OCI-LY7 (cell line): ENCODE data around the gene CFAP57. TPM values are rescaled to one million over a fixed set of nuclear protein-coding genes. Genes with fewer than 3 reads are reported as not detected.

Experiments used
- BruUV-seq: library from RNA; stranded (reverse); fragments of 400-500 nt; replicated peaks from 2 replicates; lab custom pipeline; 2021; lab: Mats Ljungman, UMichigan
- CTCF ChIA-PET: fragments of 300-600 bp; sonication (Branson Sonifier 250); formaldehyde crosslinking; loops from one replicate; lab custom pipeline; 2022; ENCODE audit warnings: antibody characterized with exemption; ENCODE audit not compliant: unreplicated experiment; lab: Charles Lee
- POLR2A ChIA-PET: fragments of 300-600 bp; sonication (Branson Sonifier 250); formaldehyde crosslinking; loops from one replicate; lab custom pipeline; 2022; ENCODE audit warnings: antibody characterized with exemption; lab: Charles Lee
- DNase-seq: peaks from one replicate; pipeline ENCODE4 v3.0.0-alpha.2; 2015; ENCODE audit warnings: low spot score
- H2AFZ ChIP-seq: fragments of 200-600 bp; sonication (generic), shearing (Covaris generic); 2 replicates; pipeline ENCODE4 v1.6.1; 2014; ENCODE audit warnings: mild to moderate bottlenecking, antibody characterized with exemption, low read length, moderate library complexity
- H3K27ac ChIP-seq: fragments of 200-600 bp; sonication (generic); 2 replicates; pipeline ENCODE4 v1.5.1; 2014; ENCODE audit warnings: mixed run types, low read depth, mild to moderate bottlenecking, moderate library complexity, low read length, inconsistent platforms; ENCODE audit not compliant: poor library complexity, severe bottlenecking
- H3K36me3 ChIP-seq: fragments of 200-600 bp; sonication (generic); 2 replicates; pipeline ENCODE4 v1.6.1; 2014; ENCODE audit warnings: mild to moderate bottlenecking, antibody characterized with exemption, low read length, moderate library complexity, mixed read lengths; ENCODE audit not compliant: insufficient read depth
- H3K4me1 ChIP-seq: fragments of 200-600 bp; sonication (generic); 2 replicates; pipeline ENCODE4 v1.5.1; 2014; ENCODE audit warnings: mild to moderate bottlenecking, low read length; ENCODE audit not compliant: insufficient read depth, poor library complexity, severe bottlenecking
- H3K4me2 ChIP-seq: fragments of 200-600 bp; sonication (generic); 2 replicates; pipeline ENCODE4 v1.6.1; 2014; ENCODE audit warnings: mild to moderate bottlenecking, low read length
- H3K4me3 ChIP-seq: fragments of 200-600 bp; sonication (generic); 2 replicates; pipeline ENCODE4 v1.5.1; 2014; ENCODE audit warnings: mild to moderate bottlenecking, low read depth, low read length; ENCODE audit not compliant: poor library complexity, severe bottlenecking
- H3K79me2 ChIP-seq: fragments of 200-600 bp; sonication (generic); 2 replicates; pipeline ENCODE4 v1.6.1; 2016; ENCODE audit warnings: low read depth, mild to moderate bottlenecking, low read length, moderate library complexity, mixed read lengths; ENCODE audit not compliant: insufficient read depth
- H3K9me2 ChIP-seq: fragments of 200-600 bp; sonication (generic); 2 replicates; pipeline ENCODE4 v1.6.1; 2016; ENCODE audit warnings: mild to moderate bottlenecking, low read length, mixed read lengths; ENCODE audit not compliant: insufficient read depth
- H3K9me3 ChIP-seq: fragments of 200-600 bp; sonication (generic); 2 replicates; pipeline ENCODE4 v1.6.1; 2014; ENCODE audit warnings: mild to moderate bottlenecking, mixed run types, low read length, mixed read lengths
- H4K20me1 ChIP-seq: fragments of 200-600 bp; sonication (generic); 2 replicates; pipeline ENCODE4 v1.6.1; 2014; ENCODE audit warnings: mild to moderate bottlenecking, antibody characterized with exemption, low read length, moderate library complexity, mixed read lengths; ENCODE audit not compliant: insufficient read depth
- EZH2phosphoT487 ChIP-seq: fragments of 200-600 bp; sonication (generic); IDR thresholded peaks from 2 replicates; pipeline ENCODE4 v1.6.1; 2018; ENCODE audit warnings: low read depth, borderline replicate concordance, mild to moderate bottlenecking, mixed run types, antibody characterized with exemption, low read length, moderate library complexity, mixed read lengths
- intact Hi-C: fragments of 100-400 bp; cut with micrococcal nuclease; formaldehyde crosslinking; loops from one replicate; pipeline ENCODE4 v1.10.0; 2022; ENCODE audit not compliant: unreplicated experiment
- total RNA-seq, 2 experiments: library from RNA; depleted of rRNA in 1 of 2; stranded (reverse); fragments of >200 nt in 1 of 2; shearing (Covaris generic) in 1 of 2; gene quantifications; 2 replicates each; pipeline ENCODE4 v1.2.3, GENCODE V29; 2014 to 2022
- TF ChIP-seq, protein P1 (sequence below): fragments of 200-600 bp; sonication (generic); conservative IDR thresholded peaks from 2 replicates; pipeline ENCODE4 v1.5.1; 2014; ENCODE audit warnings: mild to moderate bottlenecking, antibody characterized with exemption, low read length, moderate library complexity, mixed read lengths

The CFAP57 gene
- total RNA-seq, 2 experiments from 2014 or later: 0.17 TPM; not detected in 1

DNA sequence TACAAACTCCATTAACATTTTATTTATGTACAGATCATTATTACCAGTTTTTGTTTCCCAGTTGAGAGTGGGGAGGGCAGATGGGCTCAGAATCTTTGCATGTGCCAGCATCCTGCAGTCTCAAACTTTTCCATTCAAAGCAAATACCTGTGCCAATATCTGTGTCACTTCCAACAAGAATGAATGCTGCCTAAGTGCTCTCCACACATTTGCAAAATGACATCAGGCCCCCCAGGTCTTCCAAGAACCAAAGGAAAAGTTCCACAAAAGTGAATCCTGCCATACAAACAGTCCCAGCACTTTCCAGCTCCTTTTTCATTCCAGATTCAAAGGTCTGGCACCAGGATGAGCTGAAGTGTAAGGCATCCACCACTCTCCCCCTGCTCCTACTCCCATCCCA is 127.0 kb downstream of the CFAP57 start:
- Histone ChIP-seq H3K9me3 (no peaks in the 10 kb centered on the region), H3K27ac (no peak overlapping the region), H3K4me2 (no peak overlapping the region), H3K4me1 (no peaks in the 10 kb centered on the region), H4K20me1 (no peaks in the 10 kb centered on the region), H3K79me2 (no peaks in the 10 kb centered on the region), H3K9me2 (no peaks in the 10 kb centered on the region), H3K4me3 (no peak overlapping the region), H3K36me3 (no peaks in the 10 kb centered on the region), H2AFZ (no peak overlapping the region)
- ChIA-PET CTCF (no interaction called here), POLR2A (no interaction called here)
- BruUV-seq: no TSS peak
- no peak for TF ChIP-seq EZH2phosphoT487
- TF ChIP-seq, protein P1, sequence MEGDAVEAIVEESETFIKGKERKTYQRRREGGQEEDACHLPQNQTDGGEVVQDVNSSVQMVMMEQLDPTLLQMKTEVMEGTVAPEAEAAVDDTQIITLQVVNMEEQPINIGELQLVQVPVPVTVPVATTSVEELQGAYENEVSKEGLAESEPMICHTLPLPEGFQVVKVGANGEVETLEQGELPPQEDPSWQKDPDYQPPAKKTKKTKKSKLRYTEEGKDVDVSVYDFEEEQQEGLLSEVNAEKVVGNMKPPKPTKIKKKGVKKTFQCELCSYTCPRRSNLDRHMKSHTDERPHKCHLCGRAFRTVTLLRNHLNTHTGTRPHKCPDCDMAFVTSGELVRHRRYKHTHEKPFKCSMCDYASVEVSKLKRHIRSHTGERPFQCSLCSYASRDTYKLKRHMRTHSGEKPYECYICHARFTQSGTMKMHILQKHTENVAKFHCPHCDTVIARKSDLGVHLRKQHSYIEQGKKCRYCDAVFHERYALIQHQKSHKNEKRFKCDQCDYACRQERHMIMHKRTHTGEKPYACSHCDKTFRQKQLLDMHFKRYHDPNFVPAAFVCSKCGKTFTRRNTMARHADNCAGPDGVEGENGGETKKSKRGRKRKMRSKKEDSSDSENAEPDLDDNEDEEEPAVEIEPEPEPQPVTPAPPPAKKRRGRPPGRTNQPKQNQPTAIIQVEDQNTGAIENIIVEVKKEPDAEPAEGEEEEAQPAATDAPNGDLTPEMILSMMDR: no peak
- no peak for DNase-seq
- intact Hi-C loops: no loop called here

DNA sequence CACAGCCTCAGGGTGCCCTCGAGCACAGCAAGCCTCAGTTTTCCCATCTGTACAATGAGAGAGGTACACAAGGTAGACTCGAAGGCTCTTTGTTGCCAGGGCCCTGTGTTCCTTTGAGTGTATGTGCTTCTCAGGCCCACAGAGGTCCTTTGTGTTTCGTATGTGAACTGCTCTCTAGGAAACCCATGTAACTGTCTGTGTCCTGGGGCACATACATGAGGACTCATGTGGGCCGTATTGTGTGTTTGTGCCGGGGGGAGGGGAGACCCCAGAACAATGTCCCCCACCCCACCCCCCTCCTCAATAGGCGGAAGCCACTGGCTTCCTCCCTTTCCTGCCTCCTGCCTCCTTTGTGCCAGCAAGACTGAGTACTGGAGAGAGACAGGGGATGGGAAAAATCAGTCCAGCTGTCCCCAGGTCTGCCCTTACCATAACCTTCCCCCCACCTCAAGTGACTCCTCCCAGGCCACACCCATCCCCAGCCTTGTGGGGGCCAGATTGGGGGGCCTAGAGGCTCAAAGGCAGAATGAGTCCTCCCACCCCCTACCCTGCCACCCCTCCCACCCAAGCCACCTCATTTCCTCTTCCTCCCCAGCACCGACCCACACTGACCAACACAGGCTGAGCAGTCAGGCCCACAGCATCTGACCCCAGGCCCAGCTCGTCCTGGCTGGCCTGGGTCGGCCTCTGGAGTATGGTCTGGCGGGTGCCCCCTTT is 128.4 kb downstream of the CFAP57 start, which contains the start of gene TIE1:
Gene TIE1 (plus strand): TSS at position 605 of the 717 bp plus-strand sequence. CDS start 90 bp downstream, at position 695.
- DNase-seq: no peak
- Histone ChIP-seq H3K4me1 (peaks cover 8% of the 10 kb centered on the region), H3K27ac (no peak within 1 kb of the TSS), H4K20me1 (no peaks in the 10 kb centered on the region), H3K79me2 (no peaks in the 10 kb centered on the region), H2AFZ (no peak within 1 kb of the TSS), H3K36me3 (no peaks in the 10 kb centered on the region), H3K9me2 (no peaks in the 10 kb centered on the region), H3K9me3 (no peaks in the 10 kb centered on the region), H3K4me2 (no peak within 1 kb of the TSS), H3K4me3 (no peak within 1 kb of the TSS)
- POLR2A ChIA-PET: no interaction called here
- no TSS peak for BruUV-seq
- intact Hi-C loops: no loop called here
- CTCF ChIA-PET: no interaction called here
- TF ChIP-seq, protein P1: no peak
- TF ChIP-seq EZH2phosphoT487: no peak

DNA sequence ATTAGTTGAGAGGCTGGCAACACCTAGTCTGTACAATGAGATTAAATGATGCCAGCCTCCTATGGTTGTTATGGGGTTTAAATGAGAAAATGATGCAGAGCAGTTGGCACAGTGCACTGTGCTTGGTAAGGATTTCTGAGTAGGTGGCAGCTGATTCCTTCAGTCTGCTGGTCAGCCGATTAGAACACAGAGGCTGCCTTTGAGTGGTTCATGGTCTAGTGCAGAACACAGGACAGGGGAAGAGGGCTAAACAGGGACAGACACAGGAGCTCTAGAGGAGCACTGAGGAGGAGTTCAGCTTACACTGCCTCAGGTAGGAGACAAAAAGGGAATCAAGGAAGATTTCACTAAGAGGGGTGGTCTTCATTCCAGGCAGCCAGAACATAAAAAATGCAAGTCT is 130.1 kb downstream of the CFAP57 start:
- Histone ChIP-seq H3K4me1 (peaks cover 13% of the 10 kb centered on the region), H2AFZ (no peak overlapping the region), H3K79me2 (no peaks in the 10 kb centered on the region), H4K20me1 (no peaks in the 10 kb centered on the region), H3K27ac (no peak overlapping the region), H3K9me2 (no peaks in the 10 kb centered on the region), H3K4me3 (no peak overlapping the region), H3K4me2 (no peak overlapping the region), H3K9me3 (no peaks in the 10 kb centered on the region), H3K36me3 (no peaks in the 10 kb centered on the region)
- CTCF ChIA-PET: no interaction called here
- TF ChIP-seq, protein P1: no peak
- TF ChIP-seq EZH2phosphoT487: no peak
- no TSS peak for BruUV-seq
- intact Hi-C loops: no loop called here
- no peak for DNase-seq
- POLR2A ChIA-PET: no interaction called here
